ENCODE data around the gene SORCS3. TPM values are rescaled to one million over a fixed set of nuclear protein-coding genes. Genes with fewer than 3 reads are reported as not detected.

The SORCS3 gene
- total RNA-seq: not detected
- long read RNA-seq: 0 reads

- Histone ChIP-seq H3K4me1 (no peaks in the 10 kb centered on the region), H3K4me3 (no peak within 1 kb of the TSS), H3K9me3 (no peaks in the 10 kb centered on the region), H3K27ac (no peak within 1 kb of the TSS), H3K36me3 (no peaks in the 10 kb centered on the region), H3K27me3 (peaks cover 66% of the 10 kb centered on the region)
- DNase-seq (no peak), ATAC-seq (no peak)
- TF ChIP-seq, protein P1, sequence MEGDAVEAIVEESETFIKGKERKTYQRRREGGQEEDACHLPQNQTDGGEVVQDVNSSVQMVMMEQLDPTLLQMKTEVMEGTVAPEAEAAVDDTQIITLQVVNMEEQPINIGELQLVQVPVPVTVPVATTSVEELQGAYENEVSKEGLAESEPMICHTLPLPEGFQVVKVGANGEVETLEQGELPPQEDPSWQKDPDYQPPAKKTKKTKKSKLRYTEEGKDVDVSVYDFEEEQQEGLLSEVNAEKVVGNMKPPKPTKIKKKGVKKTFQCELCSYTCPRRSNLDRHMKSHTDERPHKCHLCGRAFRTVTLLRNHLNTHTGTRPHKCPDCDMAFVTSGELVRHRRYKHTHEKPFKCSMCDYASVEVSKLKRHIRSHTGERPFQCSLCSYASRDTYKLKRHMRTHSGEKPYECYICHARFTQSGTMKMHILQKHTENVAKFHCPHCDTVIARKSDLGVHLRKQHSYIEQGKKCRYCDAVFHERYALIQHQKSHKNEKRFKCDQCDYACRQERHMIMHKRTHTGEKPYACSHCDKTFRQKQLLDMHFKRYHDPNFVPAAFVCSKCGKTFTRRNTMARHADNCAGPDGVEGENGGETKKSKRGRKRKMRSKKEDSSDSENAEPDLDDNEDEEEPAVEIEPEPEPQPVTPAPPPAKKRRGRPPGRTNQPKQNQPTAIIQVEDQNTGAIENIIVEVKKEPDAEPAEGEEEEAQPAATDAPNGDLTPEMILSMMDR (IDR thresholded peaks at IDR 0.05): no peak
- intact Hi-C loops (cut with DNase I): no loop called here
Observed at GRCh38 chr10:104641187-104641936, at the start of gene SORCS3. TSS of gene SORCS3 (plus strand) at chr10:104641290.

GRCh38 chr10:104591441-104591840 is 49.6 kb upstream of the SORCS3 start:
- ATAC-seq (no peak), DNase-seq (no peak)
- Histone ChIP-seq H3K27me3 (no peaks in the 10 kb centered on the region), H3K4me3 (no peak overlapping the region), H3K4me1 (no peaks in the 10 kb centered on the region), H3K36me3 (no peaks in the 10 kb centered on the region), H3K27ac (no peak overlapping the region), H3K9me3 (no peaks in the 10 kb centered on the region)
- intact Hi-C loops (cut with DNase I): no loop called here
- TF ChIP-seq, protein P1 (IDR thresholded peaks at IDR 0.05): no peak

DNA sequence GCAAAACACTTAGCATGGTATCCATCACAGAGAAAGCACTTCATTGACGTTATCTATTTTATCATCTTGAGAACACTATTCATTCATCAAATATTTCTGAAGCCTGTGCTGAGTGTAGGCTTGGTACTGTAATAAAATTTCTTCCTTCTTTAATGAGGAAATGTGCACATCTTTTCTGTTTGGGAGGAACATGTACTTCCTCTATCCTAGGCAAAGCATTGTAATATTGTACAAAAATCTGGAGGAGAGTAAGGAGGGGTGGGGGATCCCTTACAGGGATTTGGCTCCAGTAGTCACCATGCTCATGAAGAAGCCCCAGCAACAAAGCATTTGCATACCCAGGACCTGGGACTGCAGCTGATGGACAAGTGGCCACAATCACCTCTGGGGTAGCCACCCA is 39.9 kb upstream of the SORCS3 start:
- DNase-seq: no peak
- intact Hi-C loops (cut with DNase I): no loop called here
- Histone ChIP-seq H3K4me3 (no peak overlapping the region), H3K27ac (no peak overlapping the region), H3K27me3 (peaks cover 5% of the 10 kb centered on the region), H3K36me3 (no peaks in the 10 kb centered on the region), H3K9me3 (no peaks in the 10 kb centered on the region), H3K4me1 (no peaks in the 10 kb centered on the region)
- ATAC-seq: peak; percentile 17
- TF ChIP-seq, protein P1 (IDR thresholded peaks at IDR 0.05): no peak

DNA sequence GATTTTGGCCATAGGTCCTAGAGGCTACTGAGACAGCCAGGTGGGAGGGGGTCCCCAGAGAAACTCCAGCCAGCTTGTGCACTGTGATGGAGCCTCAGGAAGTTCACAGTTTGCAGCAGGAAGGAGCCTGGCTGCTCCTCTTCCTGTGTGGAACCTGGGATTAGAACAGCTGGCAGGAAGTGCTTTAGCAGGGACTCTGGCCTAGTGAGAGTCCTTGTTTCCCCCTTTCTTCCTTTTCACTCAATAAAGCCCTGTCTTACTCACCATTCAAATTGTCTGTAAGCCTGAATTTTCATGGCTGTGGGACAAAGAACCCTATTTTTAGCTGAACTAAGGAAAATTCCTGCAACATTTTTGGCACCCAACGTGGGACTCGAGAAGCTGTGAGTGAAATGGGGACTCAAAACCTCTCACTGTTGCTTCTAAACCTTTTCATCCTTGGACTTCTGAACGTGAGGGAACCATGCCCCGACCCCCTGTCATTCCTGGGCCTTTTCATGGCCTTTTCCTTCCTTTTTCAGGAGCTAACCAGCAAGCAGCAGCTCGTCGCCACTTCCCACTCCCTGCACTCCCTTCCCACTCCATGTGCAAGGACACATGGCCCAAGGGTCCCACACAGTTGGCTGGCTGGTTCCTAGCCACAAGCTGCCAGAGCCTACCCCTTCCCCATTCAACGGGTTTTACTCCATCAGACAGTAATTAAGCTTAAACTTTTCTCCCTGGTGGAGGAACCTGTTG is 32.8 kb upstream of the SORCS3 start:
- Histone ChIP-seq H3K27ac (no peak overlapping the region), H3K4me3 (no peak overlapping the region), H3K9me3 (no peaks in the 10 kb centered on the region), H3K4me1 (no peaks in the 10 kb centered on the region), H3K27me3 (no peaks in the 10 kb centered on the region), H3K36me3 (no peaks in the 10 kb centered on the region)
- ATAC-seq (no peak), DNase-seq (no peak)
- intact Hi-C loops (cut with DNase I): no loop called here
- TF ChIP-seq, protein P1 (IDR thresholded peaks at IDR 0.05): no peak

GRCh38 chr10:104612571-104613205 is 28.4 kb upstream of the SORCS3 start:
- intact Hi-C loops (cut with DNase I): no loop called here
- no peak overlapping the region for H3K4me3 ChIP-seq
- H3K36me3 ChIP-seq: no peaks in the 10 kb centered on the region
- no peak overlapping the region for H3K27ac ChIP-seq
- H3K4me1 ChIP-seq: no peaks in the 10 kb centered on the region
- TF ChIP-seq, protein P1 (IDR thresholded peaks at IDR 0.05): no peak
- no peak for ATAC-seq
- DNase-seq: no peak
- no peaks in the 10 kb centered on the region for H3K9me3 ChIP-seq
- no peaks in the 10 kb centered on the region for H3K27me3 ChIP-seq
